ENCODE measurements around the gene FGD5.

Gene FGD5

GRCh38 chr3:14792691-14793121 is 26.1 kb upstream of the FGD5 start:
- H3K9ac ChIP-seq (ENCODE audit: low read length): no peak overlapping the region
- H3K9me2 ChIP-seq (ENCODE audit: low read depth, low read length): no peaks in the 10 kb centered on the region
- no peaks in the 10 kb centered on the region for H3F3A ChIP-seq (ENCODE audit: insufficient read depth, low read length)
- no peaks in the 10 kb centered on the region for H3K27me3 ChIP-seq (ENCODE audit: insufficient read depth, low read length)
- H3K4me3 ChIP-seq (ENCODE audit: low read depth, low read length, poor library complexity, severe bottlenecking): no peak overlapping the region
- peaks cover 8% of the 10 kb centered on the region for H3K4me1 ChIP-seq (ENCODE audit: insufficient read depth, low read length, severe bottlenecking)
- H3K27ac ChIP-seq (ENCODE audit: low read depth, low read length, poor library complexity, severe bottlenecking): no peak overlapping the region
- no peak overlapping the region for H2AFZ ChIP-seq (ENCODE audit: low read length)
- H3K4me2 ChIP-seq (ENCODE audit: low read length): no peak overlapping the region
- no peaks in the 10 kb centered on the region for H3K36me3 ChIP-seq (ENCODE audit: insufficient read depth, low read length)
- H4K20me1 ChIP-seq (ENCODE audit: insufficient read depth, low read length): no peaks in the 10 kb centered on the region
- H3K79me2 ChIP-seq (ENCODE audit: insufficient read depth, low read length): no peaks in the 10 kb centered on the region
- TF ChIP-seq CTCF (IDR thresholded peaks at IDR 0.05; ENCODE audit: low read length): no peak
- no peak for TF ChIP-seq EZH2 (IDR thresholded peaks at IDR 0.05; ENCODE audit: borderline replicate concordance, low read length)
- no peaks in the 10 kb centered on the region for H3K9me3 ChIP-seq (ENCODE audit: low read length)

GRCh38 chr3:14793126-14793857 is 25.5 kb upstream of the FGD5 start:
- H3K9me3 ChIP-seq (ENCODE audit: low read length): no peaks in the 10 kb centered on the region
- no peak overlapping the region for H3K4me2 ChIP-seq (ENCODE audit: low read length)
- TF ChIP-seq EZH2 (IDR thresholded peaks at IDR 0.05; ENCODE audit: borderline replicate concordance, low read length): no peak
- TF ChIP-seq CTCF (IDR thresholded peaks at IDR 0.05; ENCODE audit: low read length): no peak
- no peak overlapping the region for H3K4me3 ChIP-seq (ENCODE audit: low read depth, low read length, poor library complexity, severe bottlenecking)
- H3K4me1 ChIP-seq (ENCODE audit: insufficient read depth, low read length, severe bottlenecking): peaks cover 8% of the 10 kb centered on the region
- no peaks in the 10 kb centered on the region for H3K27me3 ChIP-seq (ENCODE audit: insufficient read depth, low read length)
- H3F3A ChIP-seq (ENCODE audit: insufficient read depth, low read length): no peaks in the 10 kb centered on the region
- H4K20me1 ChIP-seq (ENCODE audit: insufficient read depth, low read length): no peaks in the 10 kb centered on the region
- no peaks in the 10 kb centered on the region for H3K9me2 ChIP-seq (ENCODE audit: low read depth, low read length)
- H3K27ac ChIP-seq (ENCODE audit: low read depth, low read length, poor library complexity, severe bottlenecking): no peak overlapping the region
- no peaks in the 10 kb centered on the region for H3K36me3 ChIP-seq (ENCODE audit: insufficient read depth, low read length)
- no peak overlapping the region for H2AFZ ChIP-seq (ENCODE audit: low read length)
- H3K79me2 ChIP-seq (ENCODE audit: insufficient read depth, low read length): no peaks in the 10 kb centered on the region
- H3K9ac ChIP-seq (ENCODE audit: low read length): no peak overlapping the region

GRCh38 chr3:14793858-14794234 is 24.9 kb upstream of the FGD5 start:
- H3F3A ChIP-seq (ENCODE audit: insufficient read depth, low read length): no peaks in the 10 kb centered on the region
- no peaks in the 10 kb centered on the region for H3K9me2 ChIP-seq (ENCODE audit: low read depth, low read length)
- no peaks in the 10 kb centered on the region for H3K9me3 ChIP-seq (ENCODE audit: low read length)
- no peak overlapping the region for H3K27ac ChIP-seq (ENCODE audit: low read depth, low read length, poor library complexity, severe bottlenecking)
- H3K4me3 ChIP-seq (ENCODE audit: low read depth, low read length, poor library complexity, severe bottlenecking): no peak overlapping the region
- H2AFZ ChIP-seq (ENCODE audit: low read length): no peak overlapping the region
- H4K20me1 ChIP-seq (ENCODE audit: insufficient read depth, low read length): no peaks in the 10 kb centered on the region
- no peaks in the 10 kb centered on the region for H3K27me3 ChIP-seq (ENCODE audit: insufficient read depth, low read length)
- H3K79me2 ChIP-seq (ENCODE audit: insufficient read depth, low read length): no peaks in the 10 kb centered on the region
- H3K4me2 ChIP-seq (ENCODE audit: low read length): no peak overlapping the region
- no peaks in the 10 kb centered on the region for H3K36me3 ChIP-seq (ENCODE audit: insufficient read depth, low read length)
- TF ChIP-seq EZH2 (IDR thresholded peaks at IDR 0.05; ENCODE audit: borderline replicate concordance, low read length): no peak
- TF ChIP-seq CTCF (IDR thresholded peaks at IDR 0.05; ENCODE audit: low read length): no peak
- H3K9ac ChIP-seq (ENCODE audit: low read length): no peak overlapping the region
- H3K4me1 ChIP-seq (ENCODE audit: insufficient read depth, low read length, severe bottlenecking): peaks cover 8% of the 10 kb centered on the region
